Small intestine (tissue), 7 donors: ENCODE data around the gene SIGMAR1. TPM values are rescaled to one million over a fixed set of nuclear protein-coding genes. Genes with fewer than 3 reads are reported as not detected.

Source experiments
- DNase-seq, 2 donors: peaks; one replicate each; pipeline versions ENCODE4 v3.0.0 to v3.0.0-alpha.2; 2013
- FAIRE-seq: peaks from 2 replicates; lab custom pipeline; 2012; peaks lifted over from hg19 to GRCh38; lab: Jason Lieb, UNC
- H3K27ac ChIP-seq, 3 donors: one replicate each; pipeline ENCODE4 v1.5.1; 2013; ENCODE audit warnings: low read length in 2 of 3, mild to moderate bottlenecking in 2 of 3, control low read depth in 1 of 3, inconsistent platforms in 1 of 3, low read depth in 1 of 3, moderate library complexity in 1 of 3
- H3K27me3 ChIP-seq, 3 donors: one replicate each; pipeline ENCODE4 v1.6.1; 2013; ENCODE audit warnings: low read length in 3 of 3, inconsistent platforms in 1 of 3; ENCODE audit not compliant: control insufficient read depth in 3 of 3, insufficient read depth in 3 of 3
- H3K36me3 ChIP-seq, 3 donors: one replicate each; pipeline ENCODE4 v1.6.1; 2013; ENCODE audit warnings: low read length in 3 of 3, inconsistent platforms in 1 of 3, low read depth in 1 of 3, mild to moderate bottlenecking in 1 of 3, moderate library complexity in 1 of 3; ENCODE audit not compliant: control insufficient read depth in 3 of 3, insufficient read depth in 2 of 3
- H3K4me1 ChIP-seq, 3 donors: one replicate each; pipeline ENCODE4 v1.6.1; 2013; ENCODE audit warnings: low read length in 2 of 3, inconsistent platforms in 1 of 3, low read depth in 1 of 3, mild to moderate bottlenecking in 1 of 3, moderate library complexity in 1 of 3; ENCODE audit not compliant: control insufficient read depth in 3 of 3, insufficient read depth in 2 of 3
- H3K4me3 ChIP-seq, 3 donors: one replicate each; pipeline ENCODE4 v1.5.1; 2013; ENCODE audit warnings: low read length in 3 of 3, control low read depth in 1 of 3, inconsistent platforms in 1 of 3, low read depth in 1 of 3, mild to moderate bottlenecking in 1 of 3, moderate library complexity in 1 of 3
- H3K9me3 ChIP-seq, 2 donors: one replicate each; pipeline ENCODE4 v1.6.1; 2013; ENCODE audit warnings: low read depth in 1 of 2, low read length in 1 of 2; ENCODE audit not compliant: control insufficient read depth in 2 of 2, insufficient read depth in 1 of 2
- WGBS, 3 donors: extraction: QIAGEN DNeasy Blood & Tissue Kit; methylation state at CpG; one replicate each; pipeline ENCODE4 v1.1.7; 2013; 5-methylcytosine and 5-hydroxymethylcytosine counted together
- polyA plus RNA-seq, 4 donors: library from polyadenylated mRNA; stranded (reverse) in 3 of 4; unstranded in 1 of 4; fragments of 200-250 nt in 3 of 4; fragments of 120-200 nt in 1 of 4; gene quantifications; one replicate each; pipeline versions ENCODE4 v1.2.1 to v1.2.3, GENCODE V29; 2013
- donor health status: healthy with polysubstance abuse.
- donor health status: control.
- donor health status: control.
- donor health status: Bipolar disorder and iron deficiency.
- donor health status: healthy.

The SIGMAR1 gene
- polyA plus RNA-seq, 4 donors, result 41.4 to 88.8 (median 68.5) TPM

DNA sequence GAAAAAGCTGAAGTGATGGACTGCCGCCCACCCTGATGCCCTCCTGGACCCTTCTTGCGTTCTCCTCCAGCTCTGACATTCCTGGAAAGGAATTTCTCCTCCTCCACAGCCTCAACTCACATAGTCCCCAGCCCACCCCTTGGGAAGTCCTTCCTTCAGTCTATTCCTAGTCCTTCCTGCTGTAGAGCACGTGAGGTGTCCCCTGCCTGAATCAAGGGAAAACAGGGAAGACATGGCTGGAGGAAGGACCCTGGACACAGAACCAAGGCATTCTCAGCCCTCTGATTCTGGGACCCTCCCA lies 12.5 kb downstream of the SIGMAR1 start:
- DNase-seq (no peak), FAIRE-seq (no peak)
- Histone ChIP-seq H3K9me3 (peaks cover 0 to 2% of the 10 kb centered on the region in 2 donors), H3K36me3 (no peaks in the 10 kb centered on the region), H3K27ac (no peak overlapping the region), H3K4me1 (peaks cover 0 to 25% (median 2%) of the 10 kb centered on the region in 3 donors), H3K4me3 (no peak overlapping the region), H3K27me3 (peaks cover 0 to 92% (median 51%) of the 10 kb centered on the region in 3 donors)
- 40 to 59% (median 53%) methylated on average over 3 of the region's 3 CpGs for WGBS, 3 donors

- WGBS, 3 donors, result 13 to 27% (median 16%) methylated on average over 39 of the region's 39 CpGs
Measured at GRCh38 chr9:34624475-34625185, 13.0 kb downstream of the SIGMAR1 start.

GRCh38 chr9:34623374-34624235 lies 14.0 kb downstream of the SIGMAR1 start:
- 7 to 18% (median 17%) methylated on average over 54 to 63 of the region's 63 CpGs for WGBS, 3 donors
- peaks cover 0 to 30% (median 4%) of the 10 kb centered on the region in 3 donors for H3K4me1 ChIP-seq
- DNase-seq (peak in 1 of 2 donors; percentile 29), FAIRE-seq (no peak)
- H3K36me3 ChIP-seq, result no peaks in the 10 kb centered on the region
- peaks cover 0 to 78% (median 46%) of the 10 kb centered on the region in 3 donors for H3K27me3 ChIP-seq
- no peak overlapping the region for H3K27ac ChIP-seq
- no peak overlapping the region for H3K4me3 ChIP-seq
- H3K9me3 ChIP-seq, result peaks cover 0 to 2% of the 10 kb centered on the region in 2 donors

More at GRCh38 chr9:34624475-34625185, 13.0 kb downstream of the SIGMAR1 start:
- no peak overlapping the region for H3K4me3 ChIP-seq
- H3K4me1 ChIP-seq, result peaks cover 0 to 26% (median 2%) of the 10 kb centered on the region in 3 donors
- FAIRE-seq, result no peak
- peaks cover 0 to 87% (median 51%) of the 10 kb centered on the region in 3 donors for H3K27me3 ChIP-seq
- H3K9me3 ChIP-seq, result peaks cover 0 to 2% of the 10 kb centered on the region in 2 donors
- no peak overlapping the region for H3K27ac ChIP-seq
- H3K36me3 ChIP-seq, result no peaks in the 10 kb centered on the region
- DNase-seq, result no peak

- 3 to 5% (median 4%) methylated on average over 43 of the region's 43 CpGs for WGBS, 3 donors
Measured at GRCh38 chr9:34620061-34620994, 17.3 kb downstream of the SIGMAR1 start, which contains the start of gene DCTN3. Gene DCTN3 (minus strand): TSS chr9:34620495. CDS start chr9:34620464, 31 bp downstream.

DNA sequence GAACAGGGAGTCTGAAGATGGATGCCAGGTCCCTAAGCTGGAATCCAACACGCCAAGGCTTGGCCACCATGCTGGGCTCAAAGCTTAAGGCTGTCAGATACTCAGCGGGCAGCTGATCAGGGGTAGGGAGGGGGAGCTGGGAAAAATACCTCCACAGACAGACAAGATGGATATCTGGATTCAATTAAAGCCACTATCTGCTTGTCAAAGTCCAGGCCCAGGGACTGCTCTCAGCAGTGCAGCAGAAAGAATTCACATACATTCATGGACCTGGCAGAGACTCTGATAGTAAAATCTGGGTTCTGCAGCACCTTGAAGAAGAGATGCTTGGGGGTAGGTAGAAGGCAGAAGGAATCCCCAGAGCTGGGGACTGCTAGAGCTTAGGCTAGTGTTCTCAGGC lies 22.5 kb downstream of the SIGMAR1 start:
- FAIRE-seq (no peak), DNase-seq (no peak)
- WGBS, 3 donors, result 95% methylated on average over 2 of the region's 2 CpGs
- Histone ChIP-seq H3K36me3 (peaks cover 8 to 48% (median 17%) of the 10 kb centered on the region in 3 donors), H3K27me3 (no peaks in the 10 kb centered on the region), H3K9me3 (no peaks in the 10 kb centered on the region), H3K4me1 (peaks cover 0 to 28% (median 10%) of the 10 kb centered on the region in 3 donors), H3K27ac (no peak overlapping the region), H3K4me3 (no peak overlapping the region)

More at GRCh38 chr9:34620061-34620994, 17.3 kb downstream of the SIGMAR1 start, which contains the start of gene DCTN3:
- peaks cover 0 to 2% of the 10 kb centered on the region in 2 donors for H3K9me3 ChIP-seq
- peak within 1 kb of the TSS in 2 of 3 donors; percentile 17 to 61 for H3K27ac ChIP-seq
- H3K4me3 ChIP-seq, result peak within 1 kb of the TSS; percentile 69 to 100 (median 78)
- peaks cover 0 to 24% (median 4%) of the 10 kb centered on the region in 3 donors for H3K4me1 ChIP-seq
- no peak for FAIRE-seq
- H3K36me3 ChIP-seq, result peaks cover 6 to 24% (median 17%) of the 10 kb centered on the region in 3 donors
- DNase-seq, result peak; percentile 95 to 96
- H3K27me3 ChIP-seq, result peaks cover 0 to 46% (median 24%) of the 10 kb centered on the region in 3 donors

- 1 to 2% (median 1%) methylated on average over 15 of the region's 15 CpGs for WGBS, 3 donors
- Histone ChIP-seq H3K36me3 (peaks cover 8 to 46% (median 11%) of the 10 kb centered on the region in 3 donors), H3K9me3 (no peaks in the 10 kb centered on the region), H3K4me1 (peaks cover 0 to 22% (median 6%) of the 10 kb centered on the region in 3 donors), H3K27me3 (no peaks in the 10 kb centered on the region), H3K4me3 (peak overlapping the region; percentile 40 to 86 (median 75)), H3K27ac (no peak overlapping the region)
- FAIRE-seq, result no peak
- DNase-seq, result peak; percentile 82 to 86
Measured at GRCh38 chr9:34612788-34613390, 24.7 kb downstream of the SIGMAR1 start.
